K562 (cell line): Measurements from ENCODE around the gene CBX1. TPM values are rescaled to one million over a fixed set of nuclear protein-coding genes. Genes with fewer than 3 reads are reported as not detected.

Experiments
- CEBPG ChIP-seq, 3 experiments: fragments of 200-800 bp in 1 of 3; sonication (Bioruptor generic) in 1 of 3; sonication (generic) in 1 of 3; formaldehyde crosslinking in 1 of 3; IDR thresholded peaks in 2 of 3; conservative IDR thresholded peaks in 1 of 3; 2 replicates each; pipeline versions ENCODE4 v1.6.1 to v1.8.0; 2016 to 2022; ENCODE audit warnings: missing compliant biosample characterization in 2 of 3, missing genetic modification characterization in 2 of 3, mild to moderate bottlenecking in 1 of 3, missing genetic modification reagents in 1 of 3
- ELF2 ChIP-seq: fragments of 250-450 bp; sonication (Bioruptor Pico); IDR thresholded peaks from 2 replicates; pipeline ENCODE4 v1.5.0; 2021; ENCODE audit warnings: mild to moderate bottlenecking
- EP400 ChIP-seq: fragments of 450-650 bp; IDR thresholded peaks from 2 replicates; pipeline ENCODE4 v1.6.1; 2017; ENCODE audit warnings: antibody characterized with exemption, mild to moderate bottlenecking, moderate library complexity
- FOXM1 ChIP-seq, 2 experiments: fragments of 450-650 bp in 1 of 2; sonication (generic) in 1 of 2; formaldehyde crosslinking in 1 of 2; IDR thresholded peaks; 2 replicates each; pipeline versions ENCODE4 v1.6.1 to v1.9.0; 2017 to 2022; ENCODE audit warnings: low read depth in 2 of 2, mild to moderate bottlenecking in 2 of 2, missing genetic modification reagents in 1 of 2, moderate library complexity in 1 of 2
- FOXP1 ChIP-seq: sonication (generic); formaldehyde crosslinking; IDR thresholded peaks from 2 replicates; pipeline ENCODE4 v1.8.0; 2022; ENCODE audit warnings: mild to moderate bottlenecking, missing genetic modification reagents
- FUS ChIP-seq: fragments of 200-400 bp; formaldehyde crosslinking; optimal IDR thresholded peaks from 2 replicates; pipeline ENCODE3; 2017; ENCODE audit warnings: low read depth, low read length
- GABPB1 ChIP-seq: sonication (generic); formaldehyde crosslinking; IDR thresholded peaks from 2 replicates; pipeline ENCODE4 v1.8.0; 2022; ENCODE audit warnings: mild to moderate bottlenecking, missing genetic modification reagents
- HCFC1 ChIP-seq: IDR thresholded peaks from 2 replicates; pipeline ENCODE4 v1.6.1; 2012; ENCODE audit warnings: low read depth, low read length, improper control_type of control experiment
- HDAC1 ChIP-seq, 2 experiments: fragments of 450-650 bp; IDR thresholded peaks; 2 replicates each; pipeline ENCODE4 v1.6.1; 2016 to 2017; ENCODE audit warnings: inconsistent platforms in 1 of 2, mild to moderate bottlenecking in 1 of 2, moderate library complexity in 1 of 2
- KDM2B ChIP-seq: fragments of 250-450 bp; sonication (Bioruptor Pico); IDR thresholded peaks from 2 replicates; pipeline ENCODE4 v1.8.0; 2021; ENCODE audit warnings: mild to moderate bottlenecking, moderate library complexity
- L3MBTL2 ChIP-seq: fragments of 450-650 bp; IDR thresholded peaks from 2 replicates; pipeline ENCODE4 v1.6.1; 2016; ENCODE audit warnings: mild to moderate bottlenecking, moderate library complexity
- MEIS2 ChIP-seq: fragments of 450-650 bp; IDR thresholded peaks from 2 replicates; pipeline ENCODE4 v1.6.1; 2014; ENCODE audit warnings: mild to moderate bottlenecking; ENCODE audit not compliant: partially characterized antibody
- NR1H2 ChIP-seq: sonication (generic); formaldehyde crosslinking; IDR thresholded peaks from 2 replicates; pipeline ENCODE4 v1.4.0; 2020; ENCODE audit warnings: mild to moderate bottlenecking, missing genetic modification reagents
- PTBP1 ChIP-seq: fragments of 200-400 bp; formaldehyde crosslinking; IDR thresholded peaks from 2 replicates; pipeline ENCODE4 v1.6.1; 2017; ENCODE audit warnings: low read depth, low read length
- RB1 ChIP-seq: fragments of 450-650 bp; IDR thresholded peaks from 2 replicates; pipeline ENCODE4 v1.6.1; 2017; ENCODE audit warnings: low read depth, mild to moderate bottlenecking
- ZNF395 ChIP-seq: fragments of 200-800 bp; sonication (Bioruptor generic); IDR thresholded peaks from 2 replicates; pipeline ENCODE4 v1.6.1; 2017; ENCODE audit warnings: missing genetic modification characterization, missing compliant biosample characterization
- ZNF431 ChIP-seq: sonication (generic); formaldehyde crosslinking; IDR thresholded peaks from 2 replicates; pipeline ENCODE4 v1.8.0; 2022; ENCODE audit warnings: mild to moderate bottlenecking, missing genetic modification reagents
- polyA plus RNA-seq, 8 experiments: library from polyadenylated mRNA; depleted of rRNA in 4 of 8; stranded (reverse) in 5 of 8; unstranded in 3 of 8; fragments of >200 nt; fragmentation: Nextera tagmentation in 2 of 8; fragmentation: Illumina TruSeq in 1 of 8; extraction: Ambion mirVana in 2 of 8; extraction: Trizol in 1 of 8; gene quantifications; 2 replicates each; pipeline versions ENCODE4 v1.2.1 to v1.2.3, GENCODE V29; 2011 to 2014; ENCODE audit warnings: inconsistent platforms in 1 of 8, missing spikeins in 1 of 8
- total RNA-seq, 7 experiments: library from RNA; depleted of rRNA in 6 of 7; stranded (reverse); fragments of >200 nt in 6 of 7; fragmentation: Illumina TruSeq in 2 of 7; extraction: Trizol in 2 of 7; gene quantifications; 2 replicates each; pipeline versions ENCODE4 v1.2.1 to v1.2.3, GENCODE V29; 2011 to 2021; ENCODE audit warnings: low replicate concordance in 1 of 7
- TF ChIP-seq, protein P1 (sequence below): fragments of 200-800 bp; sonication (Bioruptor generic); IDR thresholded peaks from 2 replicates; pipeline ENCODE4 v1.6.1; 2017; ENCODE audit warnings: missing genetic modification characterization, missing compliant biosample characterization
- TF ChIP-seq, protein P2 (sequence below), 2 experiments: IDR thresholded peaks; 2 replicates each; pipeline ENCODE4 v1.6.1; 2011; ENCODE audit warnings: borderline replicate concordance in 1 of 2, control low read depth in 1 of 2, low read depth in 1 of 2, low read length in 1 of 2, mild to moderate bottlenecking in 1 of 2, mixed read lengths in 1 of 2, moderate library complexity in 1 of 2; ENCODE audit not compliant: insufficient read depth in 1 of 2, insufficient read length in 1 of 2, poor library complexity in 1 of 2, severe bottlenecking in 1 of 2; ENCODE audit errors: extremely low read depth in 1 of 2
- TF ChIP-seq, protein P3 (sequence below), 2 experiments: IDR thresholded peaks; 2 replicates each; pipeline ENCODE4 v1.6.1; 2012; ENCODE audit warnings: improper control_type of control experiment in 2 of 2, low read depth in 2 of 2, low read length in 2 of 2, borderline replicate concordance in 1 of 2

The CBX1 gene
- total and polyA plus RNA-seq, 9 of the 15 experiments (the other 6 are each of a cell fraction or from before 2014, with no cell fraction given), result 10.6 to 95.7 (median 52.7) TPM

GRCh38 chr17:48101012-48101720, at the start of gene CBX1 (continued):
- TF ChIP-seq, protein P1, sequence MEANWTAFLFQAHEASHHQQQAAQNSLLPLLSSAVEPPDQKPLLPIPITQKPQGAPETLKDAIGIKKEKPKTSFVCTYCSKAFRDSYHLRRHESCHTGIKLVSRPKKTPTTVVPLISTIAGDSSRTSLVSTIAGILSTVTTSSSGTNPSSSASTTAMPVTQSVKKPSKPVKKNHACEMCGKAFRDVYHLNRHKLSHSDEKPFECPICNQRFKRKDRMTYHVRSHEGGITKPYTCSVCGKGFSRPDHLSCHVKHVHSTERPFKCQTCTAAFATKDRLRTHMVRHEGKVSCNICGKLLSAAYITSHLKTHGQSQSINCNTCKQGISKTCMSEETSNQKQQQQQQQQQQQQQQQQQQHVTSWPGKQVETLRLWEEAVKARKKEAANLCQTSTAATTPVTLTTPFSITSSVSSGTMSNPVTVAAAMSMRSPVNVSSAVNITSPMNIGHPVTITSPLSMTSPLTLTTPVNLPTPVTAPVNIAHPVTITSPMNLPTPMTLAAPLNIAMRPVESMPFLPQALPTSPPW (CRISPR knock-in tag), result peak; percentile 77
- TF ChIP-seq CEBPG (CRISPR knock-in tag; IDR thresholded peaks at IDR 0.05), result no peak
- no peak for TF ChIP-seq CEBPG (tag; conservative IDR thresholded peaks at IDR 0.05 in 1 of 2, IDR thresholded peaks at IDR 0.05 in 1 of 2)
- peak; percentile 80 for TF ChIP-seq RB1
- TF ChIP-seq, protein P2, sequence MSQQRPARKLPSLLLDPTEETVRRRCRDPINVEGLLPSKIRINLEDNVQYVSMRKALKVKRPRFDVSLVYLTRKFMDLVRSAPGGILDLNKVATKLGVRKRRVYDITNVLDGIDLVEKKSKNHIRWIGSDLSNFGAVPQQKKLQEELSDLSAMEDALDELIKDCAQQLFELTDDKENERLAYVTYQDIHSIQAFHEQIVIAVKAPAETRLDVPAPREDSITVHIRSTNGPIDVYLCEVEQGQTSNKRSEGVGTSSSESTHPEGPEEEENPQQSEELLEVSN (IDR thresholded peaks at IDR 0.05; ENCODE audit: borderline replicate concordance in 1 of 2, extremely low read depth in 1 of 2, insufficient read depth in 1 of 2, insufficient read length in 1 of 2, low read depth in 1 of 2, low read length in 1 of 2, poor library complexity in 1 of 2, severe bottlenecking in 1 of 2), result peak in 1 of 2 experiments; percentile 78
- peak in 1 of 2 experiments; percentile 43; a peak in 2 of 4 replicates for TF ChIP-seq HDAC1 (IDR thresholded peaks at IDR 0.05)
- TF ChIP-seq EP400, result peak; percentile 68
- TF ChIP-seq NR1H2 (CRISPR knock-in tag), result 0 out of 2 replicates have a peak, but pooled peaks have one; percentile 26
- TF ChIP-seq HCFC1, result peak; percentile 94
- no peak for TF ChIP-seq ELF2 (CRISPR knock-in tag)
- TF ChIP-seq, protein P3, sequence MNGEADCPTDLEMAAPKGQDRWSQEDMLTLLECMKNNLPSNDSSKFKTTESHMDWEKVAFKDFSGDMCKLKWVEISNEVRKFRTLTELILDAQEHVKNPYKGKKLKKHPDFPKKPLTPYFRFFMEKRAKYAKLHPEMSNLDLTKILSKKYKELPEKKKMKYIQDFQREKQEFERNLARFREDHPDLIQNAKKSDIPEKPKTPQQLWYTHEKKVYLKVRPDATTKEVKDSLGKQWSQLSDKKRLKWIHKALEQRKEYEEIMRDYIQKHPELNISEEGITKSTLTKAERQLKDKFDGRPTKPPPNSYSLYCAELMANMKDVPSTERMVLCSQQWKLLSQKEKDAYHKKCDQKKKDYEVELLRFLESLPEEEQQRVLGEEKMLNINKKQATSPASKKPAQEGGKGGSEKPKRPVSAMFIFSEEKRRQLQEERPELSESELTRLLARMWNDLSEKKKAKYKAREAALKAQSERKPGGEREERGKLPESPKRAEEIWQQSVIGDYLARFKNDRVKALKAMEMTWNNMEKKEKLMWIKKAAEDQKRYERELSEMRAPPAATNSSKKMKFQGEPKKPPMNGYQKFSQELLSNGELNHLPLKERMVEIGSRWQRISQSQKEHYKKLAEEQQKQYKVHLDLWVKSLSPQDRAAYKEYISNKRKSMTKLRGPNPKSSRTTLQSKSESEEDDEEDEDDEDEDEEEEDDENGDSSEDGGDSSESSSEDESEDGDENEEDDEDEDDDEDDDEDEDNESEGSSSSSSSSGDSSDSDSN (IDR thresholded peaks at IDR 0.05; ENCODE audit: borderline replicate concordance in 1 of 2, low read depth in 2 of 2, low read length in 2 of 2), result peak; percentile 17 to 51; a peak in 2 of 4 replicates
- TF ChIP-seq KDM2B (CRISPR knock-in tag), result peak; percentile 82; the same call in 1 of the 2 replicates
- TF ChIP-seq PTBP1, result no peak
- peak; percentile 87 for TF ChIP-seq GABPB1 (CRISPR knock-in tag)
- no peak for TF ChIP-seq FUS
- TF ChIP-seq ZNF395 (CRISPR knock-in tag), result 0 out of 2 replicates have a peak, but pooled peaks have one; percentile 79
- TF ChIP-seq MEIS2, result peak; percentile 88
- TF ChIP-seq L3MBTL2, result peak; percentile 81
- TF ChIP-seq ZNF431 (CRISPR knock-in tag), result peak; percentile 60; the same call in 1 of the 2 replicates
- no peak; the same call in 1 of the 2 replicates for TF ChIP-seq FOXP1 (CRISPR knock-in tag)
- peak; percentile 72; the same call in 1 of the 2 replicates for TF ChIP-seq FOXM1 (IDR thresholded peaks at IDR 0.05; ENCODE audit: low read depth)
- 0 out of 2 replicates have a peak, but pooled peaks have one; percentile 64 for TF ChIP-seq FOXM1 (CRISPR knock-in tag; IDR thresholded peaks at IDR 0.05; ENCODE audit: low read depth)
